ENCODE results near the gene PUS10. TPM values are rescaled to one million over a fixed set of nuclear protein-coding genes. Genes with fewer than 3 reads are reported as not detected.

The PUS10 gene
- total RNA-seq, 1 donor from 2014 or later, result 6.1 TPM

DNA sequence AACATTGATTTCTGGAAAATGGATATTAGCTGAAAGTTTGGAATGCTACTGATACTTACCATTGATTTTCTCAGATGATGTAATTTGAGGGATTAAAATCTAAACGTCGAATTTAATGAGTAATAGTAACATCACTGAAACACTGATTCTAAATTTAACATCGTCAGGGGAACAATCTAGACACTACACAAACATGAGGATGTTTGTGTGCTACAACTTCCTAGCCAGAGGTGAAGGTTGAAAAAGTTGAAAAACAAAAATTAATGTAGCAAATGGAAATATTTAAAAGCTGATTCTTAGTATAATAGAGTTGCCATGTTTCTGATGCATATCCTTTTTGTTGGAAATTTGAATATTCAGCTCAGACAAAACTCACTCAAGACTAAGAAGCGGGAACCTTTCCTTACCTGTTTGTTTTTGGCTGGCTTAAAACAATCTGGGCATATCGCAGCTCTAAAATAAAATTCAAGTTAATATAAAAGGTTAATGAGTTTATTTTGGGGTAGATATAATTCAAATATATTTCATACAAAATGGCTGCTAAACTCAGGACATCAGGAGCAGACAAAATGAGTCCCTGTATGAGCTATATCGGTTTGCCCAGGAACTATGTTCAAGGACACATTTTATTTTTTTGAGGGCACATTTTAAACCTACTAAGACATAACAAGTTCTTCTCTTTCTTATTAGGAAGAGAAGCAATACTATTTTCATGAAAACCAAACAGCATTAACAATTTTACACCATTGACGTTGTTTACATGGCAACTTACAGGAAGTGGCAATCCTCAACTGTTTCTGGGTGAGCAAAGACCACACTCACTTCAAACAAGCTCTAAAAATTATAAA, 53.2 kb downstream of the PUS10 start:
- FAIRE-seq, result no peak
- Histone ChIP-seq H3K4me3 (ENCODE audit: low read depth, low read length) (no peak overlapping the region), H3K27me3 (ENCODE audit: control insufficient read depth, insufficient read depth, low read length) (no peaks in the 10 kb centered on the region), H3K36me3 (ENCODE audit: control insufficient read depth, insufficient read depth, low read length) (no peaks in the 10 kb centered on the region)
- TF ChIP-seq, protein P1, sequence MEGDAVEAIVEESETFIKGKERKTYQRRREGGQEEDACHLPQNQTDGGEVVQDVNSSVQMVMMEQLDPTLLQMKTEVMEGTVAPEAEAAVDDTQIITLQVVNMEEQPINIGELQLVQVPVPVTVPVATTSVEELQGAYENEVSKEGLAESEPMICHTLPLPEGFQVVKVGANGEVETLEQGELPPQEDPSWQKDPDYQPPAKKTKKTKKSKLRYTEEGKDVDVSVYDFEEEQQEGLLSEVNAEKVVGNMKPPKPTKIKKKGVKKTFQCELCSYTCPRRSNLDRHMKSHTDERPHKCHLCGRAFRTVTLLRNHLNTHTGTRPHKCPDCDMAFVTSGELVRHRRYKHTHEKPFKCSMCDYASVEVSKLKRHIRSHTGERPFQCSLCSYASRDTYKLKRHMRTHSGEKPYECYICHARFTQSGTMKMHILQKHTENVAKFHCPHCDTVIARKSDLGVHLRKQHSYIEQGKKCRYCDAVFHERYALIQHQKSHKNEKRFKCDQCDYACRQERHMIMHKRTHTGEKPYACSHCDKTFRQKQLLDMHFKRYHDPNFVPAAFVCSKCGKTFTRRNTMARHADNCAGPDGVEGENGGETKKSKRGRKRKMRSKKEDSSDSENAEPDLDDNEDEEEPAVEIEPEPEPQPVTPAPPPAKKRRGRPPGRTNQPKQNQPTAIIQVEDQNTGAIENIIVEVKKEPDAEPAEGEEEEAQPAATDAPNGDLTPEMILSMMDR (IDR thresholded peaks at IDR 0.05; ENCODE audit: insufficient read depth, low read length, severe bottlenecking), result no peak
- DNase-seq (ENCODE audit: low read depth), result peak; percentile 32

GRCh38 chr2:60963190-60963589, 54.9 kb downstream of the PUS10 start:
- Histone ChIP-seq H3K36me3 (ENCODE audit: control insufficient read depth, insufficient read depth, low read length) (no peaks in the 10 kb centered on the region), H3K4me3 (ENCODE audit: low read depth, low read length) (no peak overlapping the region), H3K27me3 (ENCODE audit: control insufficient read depth, insufficient read depth, low read length) (no peaks in the 10 kb centered on the region)
- DNase-seq (ENCODE audit: low read depth), result no peak
- FAIRE-seq, result no peak
- TF ChIP-seq, protein P1 (IDR thresholded peaks at IDR 0.05; ENCODE audit: insufficient read depth, low read length, severe bottlenecking), result no peak

- Histone ChIP-seq H3K27me3 (ENCODE audit: control insufficient read depth, insufficient read depth, low read length) (no peaks in the 10 kb centered on the region), H3K4me3 (ENCODE audit: low read depth, low read length) (no peak overlapping the region), H3K36me3 (ENCODE audit: control insufficient read depth, insufficient read depth, low read length) (no peaks in the 10 kb centered on the region)
- FAIRE-seq (no peak), DNase-seq (ENCODE audit: low read depth) (no peak)
- TF ChIP-seq, protein P1 (IDR thresholded peaks at IDR 0.05; ENCODE audit: insufficient read depth, low read length, severe bottlenecking), result no peak
These were observed 55.5 kb downstream of the PUS10 start for GRCh38 chr2:60962528-60962927.

DNA sequence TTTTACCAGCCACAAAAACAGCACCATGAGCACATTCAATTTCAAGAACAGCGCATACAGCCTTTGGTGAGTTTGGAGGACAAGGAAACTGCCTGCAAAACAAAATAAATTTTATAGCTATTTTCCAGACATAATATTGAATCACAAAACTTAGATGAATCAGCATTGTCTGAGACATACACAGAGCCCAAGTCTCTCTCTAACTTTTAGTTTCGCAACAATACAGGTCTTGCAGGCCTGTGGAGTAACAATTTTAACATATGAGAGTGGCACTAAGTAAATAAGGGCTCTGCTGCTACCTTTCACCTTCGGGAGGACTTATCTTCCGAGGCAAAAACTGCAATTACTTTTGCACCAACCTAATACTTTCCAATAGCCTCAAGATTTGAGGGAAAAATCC, 56.6 kb downstream of the PUS10 start:
- Histone ChIP-seq H3K36me3 (ENCODE audit: control insufficient read depth, insufficient read depth, low read length) (no peaks in the 10 kb centered on the region), H3K4me3 (ENCODE audit: low read depth, low read length) (no peak overlapping the region), H3K27me3 (ENCODE audit: control insufficient read depth, insufficient read depth, low read length) (no peaks in the 10 kb centered on the region)
- DNase-seq (ENCODE audit: low read depth) (peak; percentile 98), FAIRE-seq (no peak)
- TF ChIP-seq, protein P1 (IDR thresholded peaks at IDR 0.05; ENCODE audit: insufficient read depth, low read length, severe bottlenecking), result no peak

GRCh38 chr2:60960706-60961105, 57.3 kb downstream of the PUS10 start:
- DNase-seq (ENCODE audit: low read depth), result peak; percentile 53
- TF ChIP-seq, protein P1 (IDR thresholded peaks at IDR 0.05; ENCODE audit: insufficient read depth, low read length, severe bottlenecking), result no peak
- H3K4me3 ChIP-seq (ENCODE audit: low read depth, low read length), result no peak overlapping the region
- no peak for FAIRE-seq
- no peaks in the 10 kb centered on the region for H3K27me3 ChIP-seq (ENCODE audit: control insufficient read depth, insufficient read depth, low read length)
- H3K36me3 ChIP-seq (ENCODE audit: control insufficient read depth, insufficient read depth, low read length), result no peaks in the 10 kb centered on the region

Data from bronchial epithelial cell (primary cell).